ENCODE data around the gene INTS4. TPM values are rescaled to one million over a fixed set of nuclear protein-coding genes. Genes with fewer than 3 reads are reported as not detected.
"Not testable (repeated sequence)": the region's sequence is repeated elsewhere in the genome, so short reads cannot be mapped to it uniquely, and the experiment has no call there.

INTS4 gene
- total RNA-seq, 2 experiments from 2014 or later = 45.5 to 46.0 TPM

DNA sequence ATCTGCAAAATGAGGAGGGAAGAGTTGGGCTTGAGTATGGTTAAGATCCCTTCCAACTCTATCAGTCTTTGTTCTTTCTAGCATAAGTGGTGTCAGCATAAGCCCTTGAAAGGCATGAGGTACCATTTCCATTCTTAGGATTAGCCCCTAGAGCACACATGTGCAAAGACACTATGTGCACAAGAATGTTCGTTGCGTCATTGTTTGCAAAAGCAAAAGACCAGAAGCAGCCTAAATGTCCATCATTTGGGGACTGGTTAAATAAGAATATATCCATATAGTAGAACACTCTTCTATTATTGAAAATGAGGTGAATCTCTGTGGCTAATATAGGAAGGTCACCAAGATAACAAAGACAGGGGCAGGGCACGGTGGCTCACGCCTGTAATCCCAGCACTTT is 38.6 kb upstream of the INTS4 start:
- CTCF ChIA-PET = interaction anchor here (0.7 kb wide), 1 partner anchor 510 kb away, joined by 5 read pairs; no protein-coding TSS in a partner anchor
- Mint-ChIP-seq H3K27ac (no peak overlapping the region), H3K9me3 (no peaks in the 10 kb centered on the region), H3K27me3 (ENCODE audit: low read depth) (no peaks in the 10 kb centered on the region), H3K4me1 (ENCODE audit: low read depth) (no peaks in the 10 kb centered on the region), H3K36me3 (ENCODE audit: low read depth) (no peaks in the 10 kb centered on the region), H3K4me3 (no peak overlapping the region)
- DNase-seq = no peak
- intact Hi-C loops (cut with micrococcal nuclease) = no loop called here

DNA sequence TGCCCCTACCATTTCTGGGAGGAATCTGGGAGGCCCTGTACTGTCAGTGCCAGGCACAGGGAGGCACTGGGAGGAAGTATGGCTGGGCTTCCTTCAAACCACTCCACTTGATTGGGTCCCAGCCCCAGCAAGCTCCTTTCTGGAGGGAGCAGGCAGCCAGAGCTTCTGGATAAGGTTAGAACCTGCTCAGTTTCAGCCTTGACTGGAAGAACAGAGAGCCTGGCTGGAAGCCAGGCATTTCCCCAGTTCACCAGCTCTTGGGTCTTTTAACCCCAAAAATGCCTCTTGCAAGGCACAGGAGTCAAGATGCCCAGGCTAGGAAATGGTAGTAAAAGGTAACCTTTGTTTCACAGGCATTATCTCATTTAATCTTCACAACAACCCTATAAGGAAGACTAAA is 37.6 kb upstream of the INTS4 start:
- no peak overlapping the region for H3K27ac Mint-ChIP-seq
- CTCF ChIA-PET = no interaction called here
- DNase-seq = no peak
- H3K4me1 Mint-ChIP-seq (ENCODE audit: low read depth) = no peaks in the 10 kb centered on the region
- intact Hi-C loops (cut with micrococcal nuclease) = no loop called here
- no peaks in the 10 kb centered on the region for H3K36me3 Mint-ChIP-seq (ENCODE audit: low read depth)
- no peaks in the 10 kb centered on the region for H3K27me3 Mint-ChIP-seq (ENCODE audit: low read depth)
- no peaks in the 10 kb centered on the region for H3K9me3 Mint-ChIP-seq
- no peak overlapping the region for H3K4me3 Mint-ChIP-seq

DNA sequence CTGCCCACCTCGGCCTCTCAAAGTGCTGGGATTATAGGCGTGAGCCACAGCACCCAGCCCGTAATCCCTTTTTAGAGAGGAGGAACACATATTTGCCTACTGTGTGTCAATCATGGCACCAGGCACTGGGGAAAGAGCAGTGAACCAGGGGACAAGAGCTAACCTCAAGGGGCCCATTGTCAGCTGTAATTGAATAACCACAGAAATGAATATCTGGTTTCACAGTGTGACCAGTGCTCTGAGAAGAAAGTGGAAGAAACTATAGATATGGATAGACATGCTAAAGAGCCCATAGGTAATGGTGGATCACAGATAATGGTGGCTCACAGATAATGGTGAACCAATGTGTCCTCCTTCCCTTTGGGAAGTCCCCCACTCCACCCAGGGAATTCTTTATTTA is 37.2 kb upstream of the INTS4 start:
- H3K36me3 Mint-ChIP-seq (ENCODE audit: low read depth) = no peaks in the 10 kb centered on the region
- H3K27ac Mint-ChIP-seq = no peak overlapping the region
- H3K4me3 Mint-ChIP-seq = no peak overlapping the region

DNA sequence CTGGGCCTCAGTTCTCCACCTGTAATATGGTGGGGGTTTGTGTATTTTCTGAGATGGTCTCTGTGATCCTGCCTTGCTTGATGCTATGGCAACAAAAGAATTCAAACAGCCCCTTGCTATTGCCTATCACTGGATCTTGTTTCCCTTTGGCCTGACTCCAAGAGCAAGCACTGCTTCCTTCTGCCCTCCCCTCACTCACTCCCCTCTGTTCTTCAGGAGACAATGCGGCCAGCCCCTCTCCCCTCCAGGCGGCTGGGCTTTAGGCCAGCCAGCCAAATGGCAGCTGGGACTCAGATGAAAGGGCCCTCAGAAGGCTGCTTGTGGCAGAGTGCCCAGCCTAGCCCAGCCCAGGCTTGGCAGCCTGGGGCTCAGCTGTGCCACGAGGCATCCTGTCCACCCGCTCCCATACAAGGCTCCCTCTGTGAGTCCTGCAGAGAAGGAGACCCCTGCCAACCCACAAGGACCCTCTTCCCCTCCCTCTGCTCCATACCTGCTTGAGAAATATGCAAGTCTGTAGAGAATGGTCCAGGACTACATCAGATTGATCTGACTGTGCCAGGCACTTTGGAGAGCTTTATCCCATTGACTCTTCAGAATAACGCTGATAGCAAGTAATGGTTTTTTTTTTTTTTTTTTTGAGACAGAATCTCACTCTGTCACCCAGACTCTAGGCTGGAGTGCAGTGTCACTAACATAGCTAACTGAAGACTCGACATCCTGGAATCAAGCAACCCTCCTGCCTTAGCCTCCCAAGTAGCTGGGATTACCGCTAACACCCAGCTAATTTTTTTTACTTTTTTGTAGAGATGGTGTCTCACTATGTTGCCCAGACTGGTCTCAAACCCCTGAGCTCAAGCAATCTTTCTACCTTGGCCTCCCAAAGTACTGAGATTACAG is 36.2 kb upstream of the INTS4 start:
- Mint-ChIP-seq H3K36me3 (ENCODE audit: low read depth) (no peaks in the 10 kb centered on the region), H3K9me3 (no peaks in the 10 kb centered on the region), H3K4me1 (ENCODE audit: low read depth) (no peaks in the 10 kb centered on the region), H3K27ac (no peak overlapping the region), H3K4me3 (no peak overlapping the region), H3K27me3 (ENCODE audit: low read depth) (no peaks in the 10 kb centered on the region)
- CTCF ChIA-PET = interaction anchor here (0.8 kb wide), 1 partner anchor 13 kb away, joined by 4 read pairs; no protein-coding TSS in a partner anchor
- intact Hi-C loops (cut with micrococcal nuclease) = no loop called here
- DNase-seq = no peak

More for the DNA sequence above, 37.2 kb upstream of the INTS4 start:
- Mint-ChIP-seq H3K4me1 (ENCODE audit: low read depth) (no peaks in the 10 kb centered on the region), H3K9me3 (no peaks in the 10 kb centered on the region), H3K27me3 (ENCODE audit: low read depth) (no peaks in the 10 kb centered on the region)
- intact Hi-C loops (cut with micrococcal nuclease) = no loop called here
- CTCF ChIA-PET = no interaction called here
- no peak for DNase-seq

DNA sequence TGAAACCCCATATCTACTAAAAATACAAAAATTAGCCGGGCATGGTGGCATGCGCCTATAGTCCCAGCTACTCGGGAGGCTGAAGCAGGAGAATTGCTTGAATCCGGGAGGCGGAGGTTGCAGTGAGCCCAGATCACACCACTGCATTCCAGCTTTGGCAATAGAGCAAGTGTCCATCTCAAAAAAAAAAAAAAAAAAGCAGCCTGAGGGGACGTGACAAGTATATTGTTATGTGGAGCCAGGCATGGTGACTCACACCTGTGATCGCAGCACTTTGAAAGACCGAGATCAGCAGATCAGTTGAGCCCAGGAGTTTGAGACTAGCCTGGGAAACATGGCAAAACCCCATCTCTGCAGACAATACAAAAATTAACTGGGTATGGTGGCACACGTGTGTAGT is 34.0 kb upstream of the INTS4 start:
- H3K27me3 Mint-ChIP-seq (ENCODE audit: low read depth); H3K36me3 Mint-ChIP-seq (ENCODE audit: low read depth); intact Hi-C loops (cut with micrococcal nuclease); H3K4me3 Mint-ChIP-seq; H3K9me3 Mint-ChIP-seq; H3K4me1 Mint-ChIP-seq (ENCODE audit: low read depth); DNase-seq; H3K27ac Mint-ChIP-seq: not testable (repeated sequence)
- CTCF ChIA-PET = interaction anchor here (0.7 kb wide), 1 partner anchor 76 kb away, joined by 4 read pairs; no protein-coding TSS in a partner anchor

DNA sequence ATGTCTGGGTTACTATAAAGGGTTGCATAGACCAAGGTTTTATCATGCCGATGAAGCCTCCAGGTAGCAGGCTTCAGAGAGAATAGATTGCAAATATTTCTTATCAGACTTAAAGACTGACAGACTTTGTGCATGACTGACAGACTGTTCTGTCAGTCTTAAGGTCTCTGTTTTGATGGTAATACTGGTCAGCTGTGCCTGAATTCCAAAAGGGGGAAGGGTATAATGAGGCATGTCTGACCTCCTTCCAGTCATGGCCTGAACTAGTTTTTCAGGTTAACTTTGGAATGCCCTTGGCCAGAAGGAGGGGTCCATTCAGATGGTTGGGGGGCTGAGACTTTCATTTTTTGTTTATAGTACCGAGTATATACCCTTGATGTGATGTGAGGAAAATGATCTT is 33.3 kb upstream of the INTS4 start:
- CTCF ChIA-PET = interaction anchor here (0.7 kb wide), 1 partner anchor 76 kb away, joined by 4 read pairs; no protein-coding TSS in a partner anchor
- Mint-ChIP-seq H3K27me3 (ENCODE audit: low read depth) (peaks cover 7% of the 10 kb centered on the region), H3K4me3 (no peak overlapping the region), H3K4me1 (ENCODE audit: low read depth) (peaks cover under 1% of the 10 kb centered on the region), H3K27ac (no peak overlapping the region), H3K36me3 (ENCODE audit: low read depth) (no peaks in the 10 kb centered on the region), H3K9me3 (no peaks in the 10 kb centered on the region)
- intact Hi-C loops (cut with micrococcal nuclease) = no loop called here
- no peak for DNase-seq

DNA sequence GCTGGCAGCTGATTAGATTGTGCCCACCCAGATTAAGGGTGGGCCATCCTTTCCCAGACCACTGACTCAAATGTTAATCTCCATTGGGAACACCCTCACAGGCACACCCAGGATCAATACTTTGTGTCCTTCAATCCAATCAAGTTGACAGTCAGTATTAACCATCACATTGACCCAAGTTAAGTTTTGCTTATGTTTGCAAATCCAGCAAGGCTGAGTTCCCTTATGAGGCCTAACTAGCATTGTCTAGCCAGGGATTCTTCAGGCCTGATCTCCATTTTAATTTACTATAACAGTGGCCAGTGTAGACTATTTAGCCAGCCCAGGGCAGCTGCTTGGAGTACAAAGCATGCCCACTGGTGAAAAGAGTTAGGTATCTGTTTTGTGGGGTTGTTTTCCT is 30.9 kb upstream of the INTS4 start:
- no peak overlapping the region for H3K4me3 Mint-ChIP-seq
- intact Hi-C loops (cut with micrococcal nuclease) = no loop called here
- H3K27me3 Mint-ChIP-seq (ENCODE audit: low read depth) = peaks cover 18% of the 10 kb centered on the region
- H3K4me1 Mint-ChIP-seq (ENCODE audit: low read depth) = peaks cover 5% of the 10 kb centered on the region
- H3K27ac Mint-ChIP-seq = no peak overlapping the region
- CTCF ChIA-PET = no interaction called here
- H3K36me3 Mint-ChIP-seq (ENCODE audit: low read depth) = no peaks in the 10 kb centered on the region
- no peak for DNase-seq
- no peaks in the 10 kb centered on the region for H3K9me3 Mint-ChIP-seq

DNA sequence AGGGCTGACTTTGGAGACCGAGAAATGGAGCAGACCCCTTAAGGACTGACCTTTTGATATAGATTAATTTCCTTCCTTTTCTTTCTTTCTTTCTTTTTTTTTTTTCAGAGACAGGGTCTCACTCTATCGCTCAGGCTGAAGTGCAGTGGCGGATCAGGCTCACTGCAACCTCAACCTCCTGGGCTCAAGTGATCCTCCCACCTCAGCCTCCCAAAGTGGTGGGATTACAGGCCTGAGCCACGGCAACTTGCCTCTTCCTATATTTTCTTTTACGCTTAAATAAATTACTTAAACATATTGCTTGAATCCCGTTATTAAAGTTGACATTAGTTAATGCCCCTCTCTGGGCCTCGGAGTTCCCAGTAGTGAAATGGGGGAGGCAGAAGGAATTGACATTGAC is 29.0 kb upstream of the INTS4 start:
- H3K9me3 Mint-ChIP-seq = no peaks in the 10 kb centered on the region
- H3K4me1 Mint-ChIP-seq (ENCODE audit: low read depth) = peaks cover 5% of the 10 kb centered on the region
- no peak overlapping the region for H3K27ac Mint-ChIP-seq
- CTCF ChIA-PET = no interaction called here
- no peaks in the 10 kb centered on the region for H3K36me3 Mint-ChIP-seq (ENCODE audit: low read depth)
- no peak for DNase-seq
- H3K4me3 Mint-ChIP-seq = no peak overlapping the region
- intact Hi-C loops (cut with micrococcal nuclease) = no loop called here
- peaks cover 18% of the 10 kb centered on the region for H3K27me3 Mint-ChIP-seq (ENCODE audit: low read depth)

DNA sequence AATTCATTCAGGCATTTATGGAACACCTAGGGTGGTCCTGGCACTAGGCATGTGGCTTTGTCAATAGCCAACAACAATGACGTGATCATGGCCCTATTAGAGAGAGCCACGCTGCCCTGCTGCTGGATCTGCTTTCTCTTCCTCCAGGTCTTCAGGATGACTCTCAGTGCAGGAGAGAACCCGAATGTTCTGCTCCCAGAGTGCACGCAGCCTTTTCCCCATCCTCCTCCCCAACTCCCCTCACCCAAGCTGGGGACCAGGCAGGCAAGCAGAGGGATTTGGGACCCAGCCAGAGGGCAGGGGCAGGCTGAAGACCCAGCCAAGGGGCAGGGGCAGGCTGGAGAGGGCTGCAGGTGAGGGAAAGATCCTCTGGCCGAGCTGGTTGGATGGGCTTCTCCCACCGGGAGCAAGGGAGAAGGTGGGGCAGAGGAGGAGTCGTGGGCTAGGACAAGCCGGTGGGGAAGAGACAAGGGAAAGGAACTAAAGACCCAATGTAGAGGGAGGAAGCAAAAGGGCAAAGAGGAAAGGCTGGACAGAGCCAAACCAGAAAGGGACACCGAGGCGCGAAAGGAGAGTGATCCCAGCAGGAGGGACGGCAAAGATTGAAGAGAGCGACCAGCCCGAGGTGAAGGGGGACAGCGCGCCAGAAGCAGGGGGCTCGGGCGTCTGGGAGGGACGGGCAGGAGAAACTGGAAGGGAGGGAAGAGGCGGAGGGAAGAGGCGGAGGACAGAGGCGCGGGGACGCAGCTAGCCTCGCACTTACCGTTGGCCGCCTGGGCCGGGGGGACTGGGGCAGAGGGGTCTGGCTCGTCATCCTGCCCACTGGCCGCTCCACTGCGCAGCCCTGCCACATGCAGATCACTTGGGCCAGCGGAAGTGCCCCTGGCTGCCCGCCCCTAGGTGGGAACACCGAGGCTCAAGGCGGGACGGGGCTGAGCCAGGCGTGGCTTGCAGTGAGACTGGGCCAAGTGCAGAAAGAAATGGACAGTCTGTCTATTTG is 28.2 kb upstream of the INTS4 start, which contains the start of gene KCTD14:
Gene KCTD14 (minus strand): TSS at position 880 of the 1,000 bp plus-strand sequence. CDS start 27 bp downstream, at position 853.
- no peaks in the 10 kb centered on the region for H3K36me3 Mint-ChIP-seq (ENCODE audit: low read depth)
- peaks cover 18% of the 10 kb centered on the region for H3K27me3 Mint-ChIP-seq (ENCODE audit: low read depth)
- no peak within 1 kb of the TSS for H3K4me3 Mint-ChIP-seq
- DNase-seq = no peak
- H3K4me1 Mint-ChIP-seq (ENCODE audit: low read depth) = peaks cover 5% of the 10 kb centered on the region
- no peaks in the 10 kb centered on the region for H3K9me3 Mint-ChIP-seq
- intact Hi-C loops (cut with micrococcal nuclease) = no loop called here
- CTCF ChIA-PET = no interaction called here
- H3K27ac Mint-ChIP-seq = no peak within 1 kb of the TSS

DNA sequence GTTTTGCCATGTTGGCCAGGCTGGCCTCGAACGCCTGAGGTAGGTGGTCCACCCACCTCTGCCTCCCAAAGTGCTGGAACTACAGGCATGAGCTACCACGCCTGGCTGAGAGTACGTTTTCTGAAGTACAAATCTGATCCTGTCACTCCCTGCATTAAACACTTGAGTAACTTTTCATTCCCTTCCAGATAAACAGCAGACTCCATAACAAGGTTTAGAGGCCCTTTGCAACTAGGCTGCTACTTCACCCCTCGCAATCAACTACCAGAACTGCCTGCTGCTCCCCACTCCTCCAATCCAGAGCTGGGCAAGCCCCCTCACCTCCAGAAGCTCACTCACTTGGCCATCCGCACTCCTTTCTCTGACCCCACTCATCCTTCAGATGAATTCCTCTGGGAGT is 27.1 kb upstream of the INTS4 start:
- Mint-ChIP-seq H3K27ac (no peak overlapping the region), H3K4me1 (ENCODE audit: low read depth) (peaks cover 5% of the 10 kb centered on the region), H3K36me3 (ENCODE audit: low read depth) (no peaks in the 10 kb centered on the region), H3K4me3 (no peak overlapping the region), H3K9me3 (no peaks in the 10 kb centered on the region), H3K27me3 (ENCODE audit: low read depth) (peaks cover 18% of the 10 kb centered on the region)
- intact Hi-C loops (cut with micrococcal nuclease) = no loop called here
- DNase-seq = no peak
- CTCF ChIA-PET = interaction anchor here (1.3 to 1.8 kb wide), 2 partner anchors 14 to 253 kb away, joined by 3 to 4 read pairs; no protein-coding TSS in a partner anchor

DNA sequence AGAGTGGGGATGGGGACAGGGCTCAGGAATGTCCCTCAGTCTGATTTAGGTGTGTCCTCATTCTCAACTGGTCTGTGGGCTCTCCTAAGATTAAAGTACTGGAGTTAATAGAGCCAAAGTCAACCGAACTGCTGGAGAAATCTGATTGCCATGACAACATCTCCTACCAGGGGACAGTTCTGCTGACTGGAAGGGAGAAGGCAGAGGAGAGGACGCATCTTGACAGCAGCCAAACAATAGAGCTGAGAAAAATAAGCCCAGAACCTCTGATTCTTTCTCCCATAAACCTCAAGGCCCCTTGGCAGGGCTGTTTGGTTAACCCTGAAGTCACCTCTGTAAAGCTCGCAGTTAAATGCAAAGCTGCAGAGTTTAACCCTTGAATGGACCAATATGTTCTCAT is 25.8 kb upstream of the INTS4 start:
- Mint-ChIP-seq H3K4me3 (no peak overlapping the region), H3K36me3 (ENCODE audit: low read depth) (no peaks in the 10 kb centered on the region), H3K9me3 (no peaks in the 10 kb centered on the region), H3K27me3 (ENCODE audit: low read depth) (peaks cover 18% of the 10 kb centered on the region), H3K4me1 (ENCODE audit: low read depth) (peaks cover 5% of the 10 kb centered on the region), H3K27ac (no peak overlapping the region)
- intact Hi-C loops (cut with micrococcal nuclease) = no loop called here
- DNase-seq = no peak
- CTCF ChIA-PET = interaction anchor here (1.0 to 1.8 kb wide), 4 partner anchors 12 to 252 kb away, joined by 3 to 4 read pairs (median 3); no protein-coding TSS in a partner anchor

DNA sequence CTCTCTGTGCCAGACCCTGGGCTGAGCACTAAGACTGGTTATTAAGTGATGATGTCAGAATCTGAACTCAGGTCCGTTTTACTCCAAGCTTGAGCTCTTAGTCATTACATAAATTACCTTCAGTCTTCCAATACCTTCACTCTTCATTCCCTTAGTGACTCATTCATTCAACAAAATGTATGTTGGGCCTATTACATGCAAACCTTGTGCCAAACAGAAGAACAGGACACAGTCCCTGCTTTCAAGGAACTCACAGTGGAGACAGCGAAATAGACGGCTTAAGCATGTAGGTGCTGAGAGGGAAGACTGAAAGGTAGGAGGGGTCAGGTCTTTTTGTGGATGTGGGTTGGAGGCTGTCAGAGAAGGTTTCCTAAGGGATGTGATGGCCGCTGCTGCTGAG is 25.3 kb upstream of the INTS4 start:
- CTCF ChIA-PET = interaction anchor here (1.3 kb wide), 1 partner anchor 20 kb away, joined by 3 read pairs; no protein-coding TSS in a partner anchor
- Mint-ChIP-seq H3K36me3 (ENCODE audit: low read depth) (no peaks in the 10 kb centered on the region), H3K9me3 (no peaks in the 10 kb centered on the region), H3K27me3 (ENCODE audit: low read depth) (peaks cover 20% of the 10 kb centered on the region), H3K4me3 (no peak overlapping the region), H3K27ac (no peak overlapping the region), H3K4me1 (ENCODE audit: low read depth) (peaks cover 5% of the 10 kb centered on the region)
- no peak for DNase-seq
- intact Hi-C loops (cut with micrococcal nuclease) = no loop called here

Data from activated naive CD4-positive, alpha-beta T cell treated with anti-CD3 and anti-CD28 coated beads for 36 hours (primary cell).